ENCODE results near the gene TPST2.
A peak's percentile ranks its signal among the peaks of the same experiment; 100 is the strongest.

The TPST2 gene

GRCh38 chr22:26527574-26528465 is 62.1 kb downstream of the TPST2 start:
- no peak for DNase-seq

- no peak for DNase-seq
Measured at GRCh38 chr22:26527167-26527566, 62.8 kb downstream of the TPST2 start.

GRCh38 chr22:26525946-26526564 is 63.9 kb downstream of the TPST2 start:
- no peak for DNase-seq

- DNase-seq = no peak
Measured at GRCh38 chr22:26524870-26525269, 65.1 kb downstream of the TPST2 start.

GRCh38 chr22:26522592-26522991 is 67.3 kb downstream of the TPST2 start:
- no peak for DNase-seq

- no peak for DNase-seq
Measured at GRCh38 chr22:26522012-26522411, 67.9 kb downstream of the TPST2 start.

GRCh38 chr22:26517429-26517828 is 72.5 kb downstream of the TPST2 start:
- DNase-seq = no peak

- no peak for DNase-seq
Measured at GRCh38 chr22:26516503-26516902, 73.4 kb downstream of the TPST2 start.

- no peak for DNase-seq
Measured at GRCh38 chr22:26515931-26516330, 74.0 kb downstream of the TPST2 start.

GRCh38 chr22:26514419-26515161 is 75.3 kb downstream of the TPST2 start:
- DNase-seq = no peak

- no peak for DNase-seq
Measured at GRCh38 chr22:26513838-26514237, 76.1 kb downstream of the TPST2 start.

GRCh38 chr22:26512149-26512793 is 77.7 kb downstream of the TPST2 start, which contains the start of gene TFIP11:
Gene TFIP11, minus strand, starts transcription at chr22:26512473. Its CDS starts 2,201 bp downstream, at chr22:26510272.
- peak; percentile 85 for DNase-seq

GRCh38 chr22:26508148-26508547 is 81.8 kb downstream of the TPST2 start:
- DNase-seq = no peak

- no peak for DNase-seq
Measured at GRCh38 chr22:26503758-26504157, 86.2 kb downstream of the TPST2 start.

- peak; percentile 75 for DNase-seq
Measured at GRCh38 chr22:26502688-26503561, 87.0 kb downstream of the TPST2 start.

- no peak for DNase-seq
Measured at GRCh38 chr22:26501996-26502395, 87.9 kb downstream of the TPST2 start.

GRCh38 chr22:26499188-26499703 is 90.7 kb downstream of the TPST2 start:
- no peak for DNase-seq

GRCh38 chr22:26496456-26496855 is 93.5 kb downstream of the TPST2 start:
- no peak for DNase-seq

- DNase-seq = no peak
Measured at GRCh38 chr22:26494506-26494905, 95.4 kb downstream of the TPST2 start.

- no peak for DNase-seq
Measured at GRCh38 chr22:26492220-26492619, 97.7 kb downstream of the TPST2 start.

- DNase-seq = no peak
Measured at GRCh38 chr22:26489447-26490036, 100.4 kb downstream of the TPST2 start.

Data from CD4-positive, alpha-beta T cell treated with Interferon gamma for 1 hour (primary cell).